Sigmoid colon (tissue), 7 donors: Measurements from ENCODE around the gene ZFAND6. TPM values are rescaled to one million over a fixed set of nuclear protein-coding genes. Genes with fewer than 3 reads are reported as not detected.

Experiments
- DNase-seq: peaks from one replicate; pipeline ENCODE4 v3.0.0-alpha.2; 2019
- H3K27ac ChIP-seq, 4 donors: fragments of 200-600 bp; sonication (generic); one replicate each; pipeline ENCODE4 v1.5.1; 2016 to 2019; ENCODE audit warnings: mild to moderate bottlenecking in 1 of 4
- H3K27me3 ChIP-seq, 3 donors: fragments of 200-600 bp; sonication (generic); one replicate each; pipeline ENCODE4 v1.5.1; 2019; ENCODE audit warnings: mild to moderate bottlenecking in 1 of 3
- H3K36me3 ChIP-seq, 4 donors: fragments of 200-600 bp; sonication (generic); one replicate each; pipeline ENCODE4 v1.5.1; 2016 to 2019
- H3K4me1 ChIP-seq, 4 donors: fragments of 200-600 bp; sonication (generic); one replicate each; pipeline ENCODE4 v1.5.1; 2017 to 2019
- H3K4me3 ChIP-seq, 4 donors: fragments of 200-600 bp; sonication (generic); one replicate each; pipeline ENCODE4 v1.5.1; 2017 to 2019; ENCODE audit warnings: mild to moderate bottlenecking in 2 of 4, moderate library complexity in 1 of 4
- H3K9me3 ChIP-seq, 4 donors: fragments of 200-600 bp in 3 of 4; sonication (generic) in 3 of 4; one replicate each; pipeline versions ENCODE4 v1.5.1 to v1.6.1; 2013 to 2019
- EP300 ChIP-seq, 4 donors: sonication (generic); formaldehyde crosslinking; IDR thresholded peaks; one replicate each; pipeline ENCODE4 v1.6.1; 2017; ENCODE audit warnings: antibody characterized with exemption in 4 of 4
- POLR2A ChIP-seq, 2 donors: fragments of 450-650 bp; IDR thresholded peaks; one replicate each; pipeline ENCODE4 v1.6.1; 2016; ENCODE audit warnings: antibody characterized with exemption in 2 of 2, mild to moderate bottlenecking in 2 of 2, moderate library complexity in 2 of 2
- POLR2AphosphoS5 ChIP-seq, 4 donors: sonication (generic); formaldehyde crosslinking; IDR thresholded peaks; one replicate each; pipeline ENCODE4 v1.6.1; 2017; ENCODE audit warnings: antibody characterized with exemption in 4 of 4
- WGBS, 2 donors: extraction: QIAGEN DNeasy Blood & Tissue Kit; methylation state at CpG; one replicate each; pipeline ENCODE4 v1.1.7; 2013; 5-methylcytosine and 5-hydroxymethylcytosine counted together
- intact Hi-C: fragments of 100-400 bp; cut with DNase I; formaldehyde crosslinking; loops from one replicate; pipeline ENCODE4 v1.15.1; 2023
- polyA plus RNA-seq, 3 donors: library from polyadenylated mRNA; stranded (reverse); fragments of 200-250 nt; gene quantifications; one replicate each; pipeline ENCODE4 v1.2.3, GENCODE V29; 2013
- total RNA-seq, 4 donors: library from RNA; depleted of rRNA; stranded (reverse); fragments of >200 nt; gene quantifications; one replicate each; pipeline ENCODE4 v1.1.0, GENCODE V29; 2016
- TF ChIP-seq, protein P1 (sequence below), 4 experiments: fragments of 450-650 bp in 3 of 4; fragments of 200-600 bp in 1 of 4; IDR thresholded peaks; one replicate each; pipeline ENCODE4 v1.5.1; 2016 to 2019; ENCODE audit warnings: antibody characterized with exemption in 4 of 4, mild to moderate bottlenecking in 3 of 4, moderate library complexity in 2 of 4
- donor health status: healthy with polysubstance abuse.
- donor health status: Bipolar disorder and iron deficiency.
- donor health status: healthy.

Gene ZFAND6
- total and polyA plus RNA-seq, 7 donors, result 65.8 to 188 (median 138) TPM

DNA sequence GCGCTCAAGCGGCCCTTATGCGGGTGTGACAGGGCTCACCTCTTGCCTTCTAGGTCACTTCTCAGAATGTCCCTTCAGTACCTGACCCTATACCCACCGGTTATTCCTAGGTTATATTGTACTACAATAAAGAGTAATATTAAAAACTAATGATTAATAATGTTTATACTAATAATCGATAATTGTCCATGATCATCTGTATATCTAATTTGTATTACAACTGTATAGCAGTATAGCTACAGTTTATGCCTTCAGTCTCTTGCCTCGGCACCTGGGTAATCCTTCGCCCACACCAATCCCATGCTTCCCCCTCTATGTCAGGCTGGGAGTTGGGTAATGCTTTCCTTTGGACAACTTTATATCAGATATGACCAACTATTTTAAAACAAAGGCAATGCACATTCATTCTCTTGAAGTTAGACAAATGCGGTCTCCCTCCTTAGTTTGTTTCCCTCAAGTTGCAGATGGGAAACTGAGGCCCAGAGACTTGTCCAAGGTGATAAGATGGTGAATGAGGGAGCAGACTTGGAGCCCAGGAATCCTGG is 96.8 kb downstream of the ZFAND6 start:
- intact Hi-C loops, result loop anchor here (10.0 kb wide), 1 partner anchor 261 kb away; the partner anchor contains the start of gene MTHFS
- Histone ChIP-seq H3K9me3 (no peaks in the 10 kb centered on the region), H3K4me3 (no peak overlapping the region), H3K4me1 (peaks cover 0 to 25% (median 17%) of the 10 kb centered on the region in 4 donors), H3K36me3 (peaks cover 0 to 11% (median 0%) of the 10 kb centered on the region in 4 donors), H3K27me3 (no peaks in the 10 kb centered on the region), H3K27ac (no peak overlapping the region)
- 92 to 93% methylated on average over 8 of the region's 8 CpGs for WGBS, 2 donors
- DNase-seq, result no peak
- TF ChIP-seq, protein P1, sequence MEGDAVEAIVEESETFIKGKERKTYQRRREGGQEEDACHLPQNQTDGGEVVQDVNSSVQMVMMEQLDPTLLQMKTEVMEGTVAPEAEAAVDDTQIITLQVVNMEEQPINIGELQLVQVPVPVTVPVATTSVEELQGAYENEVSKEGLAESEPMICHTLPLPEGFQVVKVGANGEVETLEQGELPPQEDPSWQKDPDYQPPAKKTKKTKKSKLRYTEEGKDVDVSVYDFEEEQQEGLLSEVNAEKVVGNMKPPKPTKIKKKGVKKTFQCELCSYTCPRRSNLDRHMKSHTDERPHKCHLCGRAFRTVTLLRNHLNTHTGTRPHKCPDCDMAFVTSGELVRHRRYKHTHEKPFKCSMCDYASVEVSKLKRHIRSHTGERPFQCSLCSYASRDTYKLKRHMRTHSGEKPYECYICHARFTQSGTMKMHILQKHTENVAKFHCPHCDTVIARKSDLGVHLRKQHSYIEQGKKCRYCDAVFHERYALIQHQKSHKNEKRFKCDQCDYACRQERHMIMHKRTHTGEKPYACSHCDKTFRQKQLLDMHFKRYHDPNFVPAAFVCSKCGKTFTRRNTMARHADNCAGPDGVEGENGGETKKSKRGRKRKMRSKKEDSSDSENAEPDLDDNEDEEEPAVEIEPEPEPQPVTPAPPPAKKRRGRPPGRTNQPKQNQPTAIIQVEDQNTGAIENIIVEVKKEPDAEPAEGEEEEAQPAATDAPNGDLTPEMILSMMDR (IDR thresholded peaks at IDR 0.05), result no peak
- no peak for TF ChIP-seq EP300 (IDR thresholded peaks at IDR 0.05)
- no peak for TF ChIP-seq POLR2A (IDR thresholded peaks at IDR 0.05)
- TF ChIP-seq POLR2AphosphoS5 (IDR thresholded peaks at IDR 0.05), result no peak

GRCh38 chr15:80157215-80157614 is 97.7 kb downstream of the ZFAND6 start:
- H3K27ac ChIP-seq, result no peak overlapping the region
- intact Hi-C loops, result loop anchor here (10.0 kb wide), 1 partner anchor 262 kb away; the partner anchor contains the start of gene MTHFS
- no peak overlapping the region for H3K4me3 ChIP-seq
- H3K36me3 ChIP-seq, result peaks cover 0 to 11% (median 0%) of the 10 kb centered on the region in 4 donors
- H3K27me3 ChIP-seq, result no peaks in the 10 kb centered on the region
- no peaks in the 10 kb centered on the region for H3K9me3 ChIP-seq
- 83 to 94% methylated on average over 5 of the region's 5 CpGs for WGBS, 2 donors
- H3K4me1 ChIP-seq, result peaks cover 0 to 30% (median 17%) of the 10 kb centered on the region in 4 donors
- DNase-seq, result no peak
- TF ChIP-seq, protein P1 (IDR thresholded peaks at IDR 0.05), result no peak
- TF ChIP-seq POLR2A (IDR thresholded peaks at IDR 0.05), result no peak
- TF ChIP-seq POLR2AphosphoS5 (IDR thresholded peaks at IDR 0.05), result no peak
- TF ChIP-seq EP300 (IDR thresholded peaks at IDR 0.05), result no peak

DNA sequence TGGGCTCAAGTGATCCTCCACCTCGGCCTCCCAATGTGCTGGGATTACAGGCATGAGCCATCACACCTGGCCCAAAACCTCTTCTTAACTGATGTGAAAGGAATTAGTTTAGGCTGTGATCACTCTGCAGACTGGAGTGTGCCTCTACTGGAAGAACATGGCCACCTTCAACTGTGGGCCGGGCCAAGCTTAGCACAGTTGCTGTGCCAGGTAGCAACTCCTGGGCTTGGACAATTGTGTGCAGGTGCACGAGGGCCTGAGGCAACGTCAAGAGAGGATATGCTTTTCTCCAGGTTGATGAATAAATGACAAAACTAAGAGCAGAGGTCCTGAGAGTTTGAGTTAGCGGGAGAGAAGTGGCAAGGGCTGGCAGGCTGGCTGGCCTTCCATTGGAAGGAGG is 99.8 kb downstream of the ZFAND6 start:
- Histone ChIP-seq H3K4me1 (peaks cover 0 to 33% (median 9%) of the 10 kb centered on the region in 4 donors), H3K36me3 (peaks cover 0 to 11% (median 0%) of the 10 kb centered on the region in 4 donors), H3K4me3 (no peak overlapping the region), H3K27me3 (no peaks in the 10 kb centered on the region), H3K27ac (no peak overlapping the region), H3K9me3 (no peaks in the 10 kb centered on the region)
- DNase-seq, result no peak
- WGBS, 2 donors, result 95 to 96% methylated on average over 5 of the region's 5 CpGs
- TF ChIP-seq POLR2AphosphoS5 (IDR thresholded peaks at IDR 0.05) (no peak), POLR2A (IDR thresholded peaks at IDR 0.05) (no peak), EP300 (IDR thresholded peaks at IDR 0.05) (no peak)
- TF ChIP-seq, protein P1 (IDR thresholded peaks at IDR 0.05), result no peak
- intact Hi-C loops, result loop anchor here (10.0 kb wide), 1 partner anchor 264 kb away; the partner anchor contains the start of gene MTHFS

DNA sequence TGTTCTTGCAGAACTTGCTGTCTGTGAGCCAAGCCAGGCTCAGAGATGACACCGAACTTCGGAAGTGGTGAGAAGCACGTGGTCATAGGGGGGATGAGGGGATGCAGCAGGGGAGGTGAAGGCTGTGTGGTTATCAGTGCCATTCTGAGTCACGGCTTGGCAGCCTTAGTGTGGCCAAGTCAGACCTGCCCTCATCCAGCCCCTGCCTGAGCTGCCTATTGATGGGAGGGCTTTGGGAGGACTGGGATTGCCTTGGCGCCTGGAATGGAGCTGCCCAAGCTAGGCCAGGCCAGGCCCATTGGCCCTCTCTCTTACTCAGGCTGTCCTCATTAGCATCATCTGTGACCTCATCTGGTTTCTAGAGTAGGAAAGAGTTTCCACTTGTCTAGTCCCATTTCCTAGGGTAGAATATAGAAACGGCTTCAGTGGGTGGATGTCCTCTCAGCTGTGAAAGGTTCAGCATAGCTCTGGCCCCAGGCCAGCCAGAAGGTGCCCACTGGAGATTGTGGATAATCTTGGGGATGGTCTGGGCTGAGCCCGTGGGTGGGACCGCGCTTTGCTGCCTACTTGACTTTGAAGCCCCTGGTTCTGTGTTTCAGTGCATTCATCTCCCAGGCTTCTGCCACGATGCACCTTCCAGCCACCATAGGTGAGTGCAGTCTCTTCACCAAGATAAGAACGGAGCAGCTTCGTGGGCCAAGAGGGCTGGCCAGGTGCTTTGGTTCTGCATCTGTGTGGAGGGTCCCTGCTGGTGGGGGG is 100.5 kb downstream of the ZFAND6 start:
- peak overlapping the region in 1 of 4 donors; percentile 27 for H3K27ac ChIP-seq
- no peak for TF ChIP-seq POLR2AphosphoS5 (IDR thresholded peaks at IDR 0.05)
- TF ChIP-seq POLR2A (IDR thresholded peaks at IDR 0.05), result no peak
- TF ChIP-seq EP300 (IDR thresholded peaks at IDR 0.05), result no peak
- TF ChIP-seq, protein P1 (IDR thresholded peaks at IDR 0.05), result no peak
- peaks cover 0 to 33% (median 9%) of the 10 kb centered on the region in 4 donors for H3K4me1 ChIP-seq

More for the DNA sequence above, 100.5 kb downstream of the ZFAND6 start:
- 92 to 94% methylated on average over 12 of the region's 12 CpGs for WGBS, 2 donors
- intact Hi-C loops, result loop anchor here (10.0 kb wide), 1 partner anchor 265 kb away; the partner anchor contains the start of gene MTHFS
- no peak overlapping the region for H3K4me3 ChIP-seq
- H3K36me3 ChIP-seq, result peaks cover 0 to 11% (median 0%) of the 10 kb centered on the region in 4 donors
- no peaks in the 10 kb centered on the region for H3K27me3 ChIP-seq
- no peaks in the 10 kb centered on the region for H3K9me3 ChIP-seq
- DNase-seq, result no peak
